GM18951 (cell line): Measurements from ENCODE around the gene TECPR1.

ENCODE experiments used
- POLR2A ChIP-seq: IDR thresholded peaks from 4 replicates; pipeline ENCODE4 v1.6.1; 2011; ENCODE audit warnings: mild to moderate bottlenecking; ENCODE audit not compliant: insufficient read length, insufficient read depth; ENCODE audit errors: extremely low read depth
- in situ Hi-C: fragments of 300-500 bp; cut with MboI; formaldehyde crosslinking; loops from one replicate; pipeline ENCODE4 v1.12.0; 2022; ENCODE audit warnings: low sequenced_read_pairs, mixed read lengths, inconsistent platforms; ENCODE audit not compliant: unreplicated experiment

Gene TECPR1

GRCh38 chr7:98191668-98192431 is 60.2 kb downstream of the TECPR1 start:
- no peak for TF ChIP-seq POLR2A
- in situ Hi-C loops = no loop called here

DNA sequence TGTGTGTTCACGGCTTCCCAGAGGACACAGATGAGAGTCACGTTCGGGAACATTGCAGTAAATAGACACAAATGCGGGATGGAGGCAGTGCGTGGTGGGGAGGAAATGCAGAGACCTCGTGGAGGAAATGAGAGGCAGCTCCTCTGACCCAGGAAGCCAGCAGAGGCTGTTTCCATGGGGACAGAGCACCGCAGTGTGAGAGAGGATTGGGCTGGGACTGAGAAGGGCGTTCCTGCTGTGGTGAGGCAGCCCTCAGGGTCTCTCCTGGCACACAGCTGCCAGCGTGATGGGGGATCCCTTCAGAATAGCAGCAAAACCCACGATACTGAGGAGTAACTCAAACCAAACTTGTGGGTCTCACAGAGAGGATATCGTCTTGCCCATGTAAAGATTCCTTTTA is 62.5 kb downstream of the TECPR1 start:
- TF ChIP-seq POLR2A = no peak
- in situ Hi-C loops = no loop called here

DNA sequence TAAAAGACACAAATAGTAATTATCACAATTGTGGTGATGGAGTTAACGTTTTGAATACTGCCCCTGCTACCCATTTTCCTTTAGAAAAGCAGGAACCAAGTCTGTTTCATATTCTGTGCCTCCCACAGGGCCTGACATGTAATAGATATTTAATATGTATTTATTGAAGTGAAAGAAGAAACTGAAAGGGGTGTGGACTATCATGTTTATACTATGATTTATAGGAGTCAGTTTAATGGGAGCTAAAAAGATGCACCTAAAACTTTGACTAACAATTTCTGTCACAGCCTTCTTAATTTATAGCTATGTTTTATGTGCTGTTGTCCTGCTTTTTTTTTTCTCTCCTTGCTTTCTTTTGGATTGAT is 64.9 kb downstream of the TECPR1 start:
- TF ChIP-seq POLR2A = no peak
- in situ Hi-C loops = no loop called here

DNA sequence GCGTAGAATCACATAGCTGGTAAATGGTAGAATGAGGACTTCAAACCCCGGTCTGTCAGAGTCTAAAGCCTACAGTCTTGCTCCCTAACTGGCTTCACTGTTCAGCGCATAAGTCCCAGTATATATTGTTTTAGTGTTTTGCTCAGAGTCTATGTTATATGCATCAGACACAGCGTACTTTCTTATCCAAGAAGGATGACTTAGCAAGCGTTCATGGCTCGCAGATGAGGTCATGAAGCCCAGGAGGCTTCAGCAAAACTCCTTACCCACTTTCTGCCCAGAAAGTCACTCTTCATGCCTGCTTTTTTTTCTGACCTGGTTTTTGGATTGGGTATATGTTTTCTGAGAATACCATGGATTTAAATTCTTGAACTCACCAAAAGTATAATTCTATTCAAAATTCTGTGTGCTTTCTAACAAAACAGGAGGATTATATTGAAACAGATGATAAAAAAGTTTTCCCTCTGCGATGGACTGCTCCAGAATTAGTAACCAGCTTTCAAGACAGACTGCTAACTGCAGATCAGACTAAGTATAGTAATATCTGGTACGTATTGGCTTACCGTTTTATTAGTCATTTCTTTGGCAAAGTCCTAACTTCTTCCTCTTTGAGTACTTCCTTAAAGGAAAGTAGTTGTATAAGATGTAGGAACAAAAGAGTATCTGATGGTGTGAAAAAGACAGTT is 65.4 kb downstream of the TECPR1 start:
- TF ChIP-seq POLR2A = no peak

GRCh38 chr7:98185101-98185500 is 66.9 kb downstream of the TECPR1 start:
- in situ Hi-C loops = no loop called here
- no peak for TF ChIP-seq POLR2A

More for the DNA sequence above, 65.4 kb downstream of the TECPR1 start:
- in situ Hi-C loops = no loop called here

DNA sequence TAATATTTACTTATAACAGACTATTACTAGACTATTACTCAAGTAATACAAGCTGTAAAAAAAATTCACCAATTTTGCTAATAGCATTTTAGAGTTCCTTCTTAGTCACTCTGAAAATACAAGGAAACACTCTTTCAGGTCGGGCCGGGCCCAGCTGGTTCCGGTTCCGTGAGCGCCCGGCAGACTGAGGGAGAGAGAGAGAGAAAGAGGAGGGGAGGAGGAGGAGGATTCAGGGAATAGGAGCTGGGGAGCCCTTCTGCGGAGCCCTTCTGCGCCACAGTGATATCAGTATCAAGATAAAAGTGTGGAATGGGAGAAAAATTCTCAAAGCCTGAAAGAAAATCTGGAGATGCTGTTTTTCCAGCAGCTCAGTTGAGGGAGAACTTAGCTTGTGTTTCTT is 71.3 kb downstream of the TECPR1 start:
- TF ChIP-seq POLR2A = no peak
- in situ Hi-C loops = no loop called here

DNA sequence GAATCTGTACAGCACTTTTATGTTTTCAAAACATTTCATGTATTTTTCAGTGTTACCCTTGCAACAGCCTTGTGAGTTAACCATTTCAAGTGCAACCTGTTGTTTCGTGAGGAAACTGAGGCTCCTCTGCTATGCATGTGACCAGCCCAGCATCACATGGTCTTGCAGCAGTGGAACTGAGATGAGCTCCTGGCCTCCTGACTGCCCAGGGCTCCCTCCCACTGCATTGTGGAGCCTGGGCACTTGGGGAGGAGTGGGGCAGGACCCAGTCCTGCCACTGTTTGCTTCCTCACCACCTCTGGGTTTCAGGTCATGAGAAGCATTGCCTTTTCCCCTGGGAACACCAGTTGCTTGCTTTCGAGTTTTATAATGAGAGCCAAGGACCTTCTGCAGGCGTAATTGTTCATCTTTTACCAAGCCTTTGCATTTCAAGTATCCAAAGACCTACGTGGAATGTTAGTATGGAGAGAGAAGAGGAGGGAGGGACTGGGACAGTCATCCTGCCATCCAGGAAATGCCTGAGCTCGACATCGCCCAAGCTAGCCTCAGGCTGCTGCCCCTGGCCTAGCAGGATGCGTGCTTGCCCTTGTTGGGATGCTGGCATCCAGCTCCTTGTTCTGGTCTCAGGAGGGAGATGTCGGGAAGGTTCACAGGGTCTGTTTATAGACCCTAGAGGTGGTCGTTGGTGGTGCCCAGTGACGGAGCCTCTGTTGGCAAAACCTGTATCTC is 73.1 kb downstream of the TECPR1 start:
- in situ Hi-C loops = no loop called here
- TF ChIP-seq POLR2A = no peak

DNA sequence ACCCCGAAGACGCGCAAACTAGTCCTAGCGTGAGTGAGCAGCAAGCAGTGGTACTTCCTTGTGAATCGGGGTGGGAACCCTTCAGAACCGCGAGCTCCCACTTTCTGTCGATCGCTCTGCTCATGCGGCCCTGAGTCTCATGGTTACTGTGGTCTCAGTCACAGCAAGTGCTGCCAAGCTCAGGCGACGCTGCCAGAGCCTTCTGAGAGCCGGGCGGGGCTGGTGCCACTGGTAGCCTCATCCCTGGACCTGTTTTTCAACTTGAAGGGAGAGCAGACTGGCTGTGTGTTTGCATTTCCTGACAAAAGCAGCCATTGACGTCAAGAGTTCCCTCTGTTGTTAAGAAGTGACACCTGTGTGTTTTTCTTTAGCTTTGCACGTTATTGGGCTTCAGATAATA is 73.7 kb downstream of the TECPR1 start:
- TF ChIP-seq POLR2A = no peak
- in situ Hi-C loops = no loop called here

DNA sequence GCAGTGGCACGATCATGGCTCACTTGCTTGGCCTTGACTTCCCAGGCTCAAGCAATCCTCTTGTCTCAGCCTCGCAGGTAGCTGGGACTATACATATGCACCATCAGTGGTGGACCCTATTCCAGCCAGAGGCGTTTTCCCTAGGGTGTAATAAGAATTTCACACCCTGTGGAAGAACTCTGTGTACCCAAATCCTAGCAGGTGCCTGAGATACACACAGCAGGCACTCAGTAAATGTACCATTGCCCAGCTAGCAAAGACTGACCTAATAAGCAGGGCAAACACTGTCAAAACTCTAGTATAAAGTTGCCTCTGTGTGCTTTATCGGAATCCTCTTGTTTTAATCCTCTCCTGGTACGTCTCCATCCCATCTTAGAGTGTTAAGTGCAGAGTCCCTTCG is 74.5 kb downstream of the TECPR1 start:
- TF ChIP-seq POLR2A = no peak
- in situ Hi-C loops = no loop called here

DNA sequence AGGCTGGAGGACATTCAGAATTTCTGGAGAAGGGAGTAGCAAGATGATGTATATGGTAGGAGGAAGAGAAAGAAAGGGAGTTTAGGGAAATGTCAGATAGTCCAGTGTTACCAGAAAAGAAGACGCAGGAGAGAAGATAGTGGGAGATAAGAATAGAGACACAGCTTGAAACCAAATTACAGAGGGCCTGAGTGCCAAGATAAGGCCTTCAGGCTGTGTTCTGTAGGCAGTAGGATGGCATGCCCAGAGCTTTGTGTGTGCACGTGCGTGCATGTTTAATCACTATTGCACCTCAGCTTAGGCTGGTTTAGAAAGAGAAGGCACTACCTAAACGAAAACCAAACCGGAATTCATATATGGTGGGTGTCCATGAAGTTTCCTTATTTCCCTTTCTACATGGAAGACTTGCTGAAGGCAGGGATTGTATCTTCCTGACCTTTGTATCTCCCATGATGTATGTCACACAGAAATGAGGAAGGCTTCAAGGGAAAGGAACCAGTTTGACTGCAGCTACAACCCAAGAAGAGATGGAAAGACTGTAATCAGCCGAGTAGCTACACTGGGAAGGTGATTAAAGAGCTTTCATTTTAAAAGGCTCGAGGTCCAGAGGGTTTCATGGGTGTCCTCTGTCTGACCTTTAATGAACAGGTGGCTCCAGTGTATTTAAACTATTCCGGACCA is 76.6 kb downstream of the TECPR1 start:
- in situ Hi-C loops = no loop called here
- TF ChIP-seq POLR2A = no peak

- in situ Hi-C loops = no loop called here
- TF ChIP-seq POLR2A = no peak
Observed at GRCh38 chr7:98174334-98175259, 77.4 kb downstream of the TECPR1 start.

DNA sequence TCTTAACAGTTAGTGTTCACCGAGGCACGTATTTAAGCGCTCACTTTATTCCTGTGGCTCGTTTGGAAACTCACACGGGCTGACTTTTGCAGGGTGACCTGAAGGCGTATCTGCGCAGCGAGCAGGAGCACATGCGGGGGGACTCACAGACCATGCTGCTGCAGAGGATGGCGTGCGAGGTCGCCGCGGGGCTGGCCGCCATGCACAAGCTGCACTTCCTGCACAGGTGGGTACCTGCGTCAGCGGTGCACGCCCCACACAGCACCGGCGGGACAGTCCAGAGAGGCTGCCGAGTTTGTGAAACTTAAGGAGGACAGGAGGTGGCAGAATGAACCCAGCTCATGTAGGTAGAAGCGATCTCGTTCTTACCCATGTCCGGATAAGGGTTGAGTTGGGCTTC is 80.6 kb downstream of the TECPR1 start:
- in situ Hi-C loops = no loop called here
- no peak for TF ChIP-seq POLR2A
